Measurements from ENCODE around the gene PRKD2. TPM values are rescaled to one million over a fixed set of nuclear protein-coding genes. Genes with fewer than 3 reads are reported as not detected.

Gene PRKD2
- total RNA-seq, 1 experiment from 2014 or later: 45.1 TPM

- DNase-seq (ENCODE audit: low spot score): no peak
- H3K36me3 ChIP-seq (ENCODE audit: insufficient read depth, low read length, poor library complexity, severe bottlenecking): peaks cover 63% of the 10 kb centered on the region
- H3K4me1 ChIP-seq (ENCODE audit: insufficient read depth, low read length, poor library complexity, severe bottlenecking): no peaks in the 10 kb centered on the region
- H3K27me3 ChIP-seq (replicated peaks; ENCODE audit: insufficient read depth, low read depth, low read length, poor library complexity): no peaks in the 10 kb centered on the region
- H3K9me3 ChIP-seq (ENCODE audit: low read depth, low read length, poor library complexity, severe bottlenecking): no peaks in the 10 kb centered on the region
- ChIA-PET POLR2A (ENCODE audit: low non-redundant PET) (no interaction called here), CTCF (no interaction called here)
- no peak overlapping the region for H3K4me3 ChIP-seq (ENCODE audit: low read depth, low read length, poor library complexity, severe bottlenecking)
- no TSS peak for BruUV-seq (replicated peaks)
- intact Hi-C loops (cut with micrococcal nuclease; ENCODE audit: unreplicated experiment): no loop called here
- no peak overlapping the region for H3K27ac ChIP-seq (ENCODE audit: low read depth, low read length, poor library complexity, severe bottlenecking)
- TF ChIP-seq EZH2 (IDR thresholded peaks at IDR 0.05; ENCODE audit: borderline replicate concordance, low read depth, low read length, poor library complexity, severe bottlenecking) (no peak), CTCF (conservative IDR thresholded peaks at IDR 0.05; ENCODE audit: low read depth, low read length) (no peak)
Measured at GRCh38 chr19:46736531-46737297, 19.8 kb upstream of the PRKD2 start.

DNA sequence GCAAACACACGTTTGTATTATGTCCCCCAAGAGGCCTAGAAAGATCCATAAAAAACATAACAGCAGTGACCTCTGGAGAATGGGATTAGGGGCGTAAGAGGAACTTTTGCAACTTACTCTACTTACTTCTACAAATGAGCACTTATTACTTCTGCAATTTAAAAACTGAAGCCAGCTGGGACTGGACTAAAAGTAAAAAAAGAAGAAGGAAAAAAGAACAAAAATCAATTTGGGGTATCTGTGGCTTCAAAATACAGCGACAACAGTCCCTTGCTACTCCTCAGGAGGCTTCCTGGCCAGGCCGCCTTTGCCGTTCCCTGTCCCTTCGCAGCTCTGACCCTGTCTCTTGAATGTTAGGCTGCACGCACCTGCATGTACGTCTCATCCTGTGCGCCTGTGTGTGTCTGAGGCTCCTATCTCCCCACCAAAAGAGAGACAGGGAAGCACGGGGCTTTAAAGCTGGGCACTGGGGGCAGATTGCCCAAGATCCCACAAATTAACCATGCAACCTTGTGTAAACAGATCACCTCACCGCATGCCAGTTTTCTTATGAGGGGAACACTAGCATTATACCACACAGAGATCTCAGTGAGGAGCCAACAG lies 16.9 kb upstream of the PRKD2 start:
- DNase-seq (ENCODE audit: low spot score): no peak
- no peak overlapping the region for H3K4me3 ChIP-seq (ENCODE audit: low read depth, low read length, poor library complexity, severe bottlenecking)
- H3K9me3 ChIP-seq (ENCODE audit: low read depth, low read length, poor library complexity, severe bottlenecking): no peaks in the 10 kb centered on the region
- no peaks in the 10 kb centered on the region for H3K4me1 ChIP-seq (ENCODE audit: insufficient read depth, low read length, poor library complexity, severe bottlenecking)
- intact Hi-C loops (cut with micrococcal nuclease; ENCODE audit: unreplicated experiment): no loop called here
- no peak for TF ChIP-seq CTCF (conservative IDR thresholded peaks at IDR 0.05; ENCODE audit: low read depth, low read length)
- TF ChIP-seq EZH2 (IDR thresholded peaks at IDR 0.05; ENCODE audit: borderline replicate concordance, low read depth, low read length, poor library complexity, severe bottlenecking): no peak
- no peaks in the 10 kb centered on the region for H3K27me3 ChIP-seq (replicated peaks; ENCODE audit: insufficient read depth, low read depth, low read length, poor library complexity)
- CTCF ChIA-PET: no interaction called here
- no TSS peak for BruUV-seq (replicated peaks)
- H3K27ac ChIP-seq (ENCODE audit: low read depth, low read length, poor library complexity, severe bottlenecking): no peak overlapping the region
- POLR2A ChIA-PET (ENCODE audit: low non-redundant PET): no interaction called here
- peaks cover 85% of the 10 kb centered on the region for H3K36me3 ChIP-seq (ENCODE audit: insufficient read depth, low read length, poor library complexity, severe bottlenecking)

DNA sequence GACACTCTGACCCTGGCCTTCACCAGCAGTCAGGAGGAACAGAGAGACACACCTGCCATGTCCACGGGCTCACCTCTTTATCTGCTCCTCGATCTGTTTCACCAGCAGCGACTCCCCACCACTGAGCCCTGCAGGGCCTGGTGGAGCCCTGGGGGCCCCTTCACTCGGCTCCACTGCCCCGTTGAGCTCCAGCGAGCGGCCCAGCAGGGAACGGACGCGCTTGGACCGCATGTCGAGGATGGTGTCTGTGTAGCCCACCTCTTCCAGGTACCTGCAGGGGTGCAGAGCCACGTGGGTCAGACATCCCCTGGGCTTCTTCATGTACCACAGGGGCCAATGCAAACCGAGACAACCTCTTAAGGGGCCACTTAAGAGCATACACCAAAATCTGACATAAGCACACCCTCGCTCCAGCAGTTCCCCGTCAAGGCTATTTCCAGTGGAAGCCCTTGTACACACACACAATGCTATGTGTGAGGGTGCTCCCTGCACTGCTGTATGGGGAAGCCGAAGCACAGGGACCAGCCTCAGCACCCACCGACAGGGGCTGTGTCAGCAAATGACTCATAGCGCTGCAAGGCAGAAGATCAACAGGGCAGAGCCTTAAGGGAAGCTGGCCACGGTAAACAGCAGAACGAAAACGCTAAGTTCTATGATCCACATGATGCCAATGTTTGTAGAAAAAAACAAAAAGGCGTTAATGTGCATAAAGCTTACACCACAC lies 16.2 kb upstream of the PRKD2 start:
- TF ChIP-seq EZH2 (IDR thresholded peaks at IDR 0.05; ENCODE audit: borderline replicate concordance, low read depth, low read length, poor library complexity, severe bottlenecking): no peak
- no peak for TF ChIP-seq CTCF (conservative IDR thresholded peaks at IDR 0.05; ENCODE audit: low read depth, low read length)
- intact Hi-C loops (cut with micrococcal nuclease; ENCODE audit: unreplicated experiment): no loop called here
- BruUV-seq (replicated peaks): no TSS peak
- no peak for DNase-seq (ENCODE audit: low spot score)
- Histone ChIP-seq H3K4me1 (ENCODE audit: insufficient read depth, low read length, poor library complexity, severe bottlenecking) (no peaks in the 10 kb centered on the region), H3K9me3 (ENCODE audit: low read depth, low read length, poor library complexity, severe bottlenecking) (no peaks in the 10 kb centered on the region), H3K36me3 (ENCODE audit: insufficient read depth, low read length, poor library complexity, severe bottlenecking) (peaks cover 86% of the 10 kb centered on the region), H3K27ac (ENCODE audit: low read depth, low read length, poor library complexity, severe bottlenecking) (no peak overlapping the region), H3K4me3 (ENCODE audit: low read depth, low read length, poor library complexity, severe bottlenecking) (no peak overlapping the region), H3K27me3 (replicated peaks; ENCODE audit: insufficient read depth, low read depth, low read length, poor library complexity) (no peaks in the 10 kb centered on the region)
- POLR2A ChIA-PET (ENCODE audit: low non-redundant PET): no interaction called here
- CTCF ChIA-PET: no interaction called here

All from A673 (cell line).